ENCODE measurements around the gene ZNF605.

DNA sequence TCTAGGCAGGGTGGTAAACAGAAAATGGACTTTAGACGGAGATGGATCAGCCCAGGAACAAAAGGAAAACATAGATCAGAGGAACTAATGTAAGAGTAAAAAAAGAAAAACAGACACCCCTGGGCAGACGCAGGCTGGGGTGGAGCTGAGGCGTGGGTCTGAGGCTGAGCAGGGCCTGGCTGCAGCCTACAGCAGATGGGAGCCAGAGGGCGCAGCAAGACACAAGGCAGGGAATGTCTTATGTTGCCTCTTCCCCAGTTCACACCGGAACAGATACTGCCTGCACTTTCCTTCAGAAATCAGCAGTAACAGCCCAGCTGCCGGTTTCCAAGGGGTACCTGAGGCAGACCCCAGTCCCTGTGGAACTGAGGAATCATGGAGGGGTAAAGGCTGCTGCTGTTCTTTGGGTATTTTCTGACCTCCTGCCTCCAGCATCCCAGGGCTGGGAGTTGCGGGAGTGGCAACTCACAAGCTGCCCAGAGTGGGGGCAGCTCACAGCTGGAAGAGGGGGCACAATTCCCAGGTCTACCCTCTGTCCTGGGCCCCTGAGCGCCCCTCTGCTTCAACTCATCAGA is 9.8 kb downstream of the ZNF605 start:
- TF ChIP-seq, protein P1, sequence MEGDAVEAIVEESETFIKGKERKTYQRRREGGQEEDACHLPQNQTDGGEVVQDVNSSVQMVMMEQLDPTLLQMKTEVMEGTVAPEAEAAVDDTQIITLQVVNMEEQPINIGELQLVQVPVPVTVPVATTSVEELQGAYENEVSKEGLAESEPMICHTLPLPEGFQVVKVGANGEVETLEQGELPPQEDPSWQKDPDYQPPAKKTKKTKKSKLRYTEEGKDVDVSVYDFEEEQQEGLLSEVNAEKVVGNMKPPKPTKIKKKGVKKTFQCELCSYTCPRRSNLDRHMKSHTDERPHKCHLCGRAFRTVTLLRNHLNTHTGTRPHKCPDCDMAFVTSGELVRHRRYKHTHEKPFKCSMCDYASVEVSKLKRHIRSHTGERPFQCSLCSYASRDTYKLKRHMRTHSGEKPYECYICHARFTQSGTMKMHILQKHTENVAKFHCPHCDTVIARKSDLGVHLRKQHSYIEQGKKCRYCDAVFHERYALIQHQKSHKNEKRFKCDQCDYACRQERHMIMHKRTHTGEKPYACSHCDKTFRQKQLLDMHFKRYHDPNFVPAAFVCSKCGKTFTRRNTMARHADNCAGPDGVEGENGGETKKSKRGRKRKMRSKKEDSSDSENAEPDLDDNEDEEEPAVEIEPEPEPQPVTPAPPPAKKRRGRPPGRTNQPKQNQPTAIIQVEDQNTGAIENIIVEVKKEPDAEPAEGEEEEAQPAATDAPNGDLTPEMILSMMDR (IDR thresholded peaks at IDR 0.05; ENCODE audit: low read length) = no peak
- no peak for TF ChIP-seq EZH2 (optimal IDR thresholded peaks at IDR 0.05; ENCODE audit: low read depth, low read length)

Measured in MM.1S (cell line).